Gastrocnemius medialis (tissue), 4 donors: ENCODE data around the gene ZXDC.

Source experiments
- CTCF ChIP-seq, 5 experiments: fragments of 450-650 bp in 3 of 5; fragments of 200-600 bp in 2 of 5; sonication (generic) in 2 of 5; IDR thresholded peaks in 4 of 5; conservative IDR thresholded peaks in 1 of 5; 1 replicate in 4 of 5; 2 replicates in 1 of 5; pipeline ENCODE4 v1.5.1; 2016 to 2019; ENCODE audit warnings: antibody characterized with exemption in 5 of 5, mild to moderate bottlenecking in 3 of 5, moderate library complexity in 3 of 5
- POLR2A ChIP-seq, 2 donors: fragments of 450-650 bp; IDR thresholded peaks; one replicate each; pipeline ENCODE4 v1.6.1; 2017; ENCODE audit warnings: antibody characterized with exemption in 2 of 2, mild to moderate bottlenecking in 2 of 2, moderate library complexity in 2 of 2

DNA sequence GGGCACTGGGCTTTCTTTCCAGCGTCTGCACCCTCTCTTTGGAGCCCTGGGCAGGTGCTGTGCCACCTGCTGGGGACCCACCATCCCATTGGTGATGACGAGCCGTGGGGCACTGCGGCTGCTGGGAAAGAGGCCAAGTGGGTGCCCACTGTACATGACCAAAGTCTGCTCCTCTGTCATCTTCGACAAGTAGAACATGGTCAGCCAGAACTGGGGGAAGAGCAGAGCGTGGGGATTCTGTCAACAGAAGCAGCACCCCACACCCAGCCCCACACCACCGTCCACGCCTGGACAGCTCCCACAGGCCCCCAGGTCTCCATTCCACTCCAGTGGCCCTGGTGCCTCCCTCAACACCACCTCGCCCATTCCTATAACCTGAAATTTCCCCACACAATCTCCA, 32.2 kb upstream of the ZXDC start:
- TF ChIP-seq CTCF (IDR thresholded peaks at IDR 0.05 in 4 of 5, conservative IDR thresholded peaks at IDR 0.05 in 1 of 5): no peak
- TF ChIP-seq POLR2A (IDR thresholded peaks at IDR 0.05): no peak
